Upper lobe of right lung (tissue), 1 donor: ENCODE results near the gene TBC1D22A. TPM values are rescaled to one million over a fixed set of nuclear protein-coding genes. Genes with fewer than 3 reads are reported as not detected.

Experiments used
- ATAC-seq: fragments of 200-7000 bp; cut with Tn5 transposase; one replicate; pipeline ENCODE4 v1.9.1; 2020; ENCODE audit warnings: mild to moderate bottlenecking, moderate library complexity
- DNase-seq: peaks from one replicate; pipeline ENCODE4 v3.0.0-alpha.2; 2020
- H3K27ac ChIP-seq: fragments of 200-600 bp; one replicate; pipeline ENCODE4 v1.8.0; 2022
- H3K27me3 ChIP-seq: fragments of 200-600 bp; one replicate; pipeline ENCODE4 v1.8.0; 2022; ENCODE audit warnings: mild to moderate bottlenecking
- H3K36me3 ChIP-seq: fragments of 200-600 bp; one replicate; pipeline ENCODE4 v1.8.0; 2022
- H3K4me1 ChIP-seq: fragments of 200-600 bp; one replicate; pipeline ENCODE4 v1.8.0; 2022
- H3K4me3 ChIP-seq: fragments of 200-600 bp; one replicate; pipeline ENCODE4 v1.8.0; 2022; ENCODE audit warnings: mild to moderate bottlenecking
- H3K9me3 ChIP-seq: fragments of 200-600 bp; one replicate; pipeline ENCODE4 v1.8.0; 2022
- CTCF ChIP-seq: fragments of 200-600 bp; IDR thresholded peaks from one replicate; pipeline ENCODE4 v1.8.0; 2022; ENCODE audit warnings: antibody characterized with exemption
- intact Hi-C: fragments of 100-400 bp; cut with DNase I; formaldehyde crosslinking; loops from one replicate; pipeline ENCODE4 v1.11.0; 2022
- total RNA-seq: library from RNA; stranded (reverse); fragmentation: NEBNext Ultra II Directional; extraction: Animal tissue kit (Norgen Biotek cat#: 25700); gene quantifications from one replicate; pipeline ENCODE4 v1.2.1, GENCODE V29; 2021
- donor health status: DM: no; HTN: yes; CAD: no; lungs with severe emphysema.

TBC1D22A gene
- total RNA-seq, 1 donor from 2014 or later, result 31.3 TPM

GRCh38 chr22:46968848-46969247 is 206.4 kb downstream of the TBC1D22A start:
- Histone ChIP-seq H3K27ac (no peak overlapping the region), H3K4me3 (no peak overlapping the region), H3K27me3 (no peaks in the 10 kb centered on the region), H3K4me1 (peaks cover 10% of the 10 kb centered on the region), H3K36me3 (no peaks in the 10 kb centered on the region), H3K9me3 (no peaks in the 10 kb centered on the region)
- no peak for TF ChIP-seq CTCF
- DNase-seq (no peak), ATAC-seq (no peak)
- intact Hi-C loops, result no loop called here

- Histone ChIP-seq H3K27me3 (no peaks in the 10 kb centered on the region), H3K36me3 (peaks cover 5% of the 10 kb centered on the region), H3K9me3 (no peaks in the 10 kb centered on the region), H3K4me1 (peaks cover 10% of the 10 kb centered on the region), H3K4me3 (no peak overlapping the region), H3K27ac (no peak overlapping the region)
- no peak for TF ChIP-seq CTCF
- intact Hi-C loops, result no loop called here
- DNase-seq (no peak), ATAC-seq (no peak)
These were observed 207.0 kb downstream of the TBC1D22A start for GRCh38 chr22:46969491-46969890.

- no peak overlapping the region for H3K27ac ChIP-seq
- no peaks in the 10 kb centered on the region for H3K27me3 ChIP-seq
- ATAC-seq (no peak), DNase-seq (no peak)
- TF ChIP-seq CTCF, result no peak
- H3K36me3 ChIP-seq, result peaks cover 8% of the 10 kb centered on the region
- no peaks in the 10 kb centered on the region for H3K9me3 ChIP-seq
- no peak overlapping the region for H3K4me3 ChIP-seq
- intact Hi-C loops, result no loop called here
- H3K4me1 ChIP-seq, result peaks cover 10% of the 10 kb centered on the region
These were observed 207.5 kb downstream of the TBC1D22A start for GRCh38 chr22:46969961-46970360.

- no peak for ATAC-seq
- TF ChIP-seq CTCF, result no peak
- Histone ChIP-seq H3K36me3 (peaks cover 8% of the 10 kb centered on the region), H3K4me1 (peaks cover 10% of the 10 kb centered on the region), H3K9me3 (no peaks in the 10 kb centered on the region), H3K27me3 (no peaks in the 10 kb centered on the region), H3K27ac (peak overlapping the region; percentile 25), H3K4me3 (no peak overlapping the region)
- no peak for DNase-seq
- intact Hi-C loops, result no loop called here
These were observed 208.1 kb downstream of the TBC1D22A start for GRCh38 chr22:46970411-46971098.

GRCh38 chr22:46971099-46971763 is 208.8 kb downstream of the TBC1D22A start:
- ATAC-seq (peak; percentile 66), DNase-seq (no peak)
- Histone ChIP-seq H3K4me3 (no peak overlapping the region), H3K27me3 (no peaks in the 10 kb centered on the region), H3K9me3 (no peaks in the 10 kb centered on the region), H3K27ac (peak overlapping the region; percentile 71), H3K4me1 (peaks cover 10% of the 10 kb centered on the region), H3K36me3 (peaks cover 8% of the 10 kb centered on the region)
- intact Hi-C loops, result no loop called here
- TF ChIP-seq CTCF, result no peak
